ENCODE measurements around the gene ARHGEF33. TPM values are rescaled to one million over a fixed set of nuclear protein-coding genes. Genes with fewer than 3 reads are reported as not detected.

ARHGEF33 gene
- polyA plus RNA-seq, 2 of the 4 experiments (the other 2 are of a cell fraction), result 0.08 to 0.23 TPM

- Histone ChIP-seq H3K27ac (no peak overlapping the region), H3K4me3 (no peak overlapping the region), H3K4me1 (no peaks in the 10 kb centered on the region), H3K4me2 (no peak overlapping the region), H3K9me3 (no peaks in the 10 kb centered on the region)
- TF ChIP-seq, protein P1, sequence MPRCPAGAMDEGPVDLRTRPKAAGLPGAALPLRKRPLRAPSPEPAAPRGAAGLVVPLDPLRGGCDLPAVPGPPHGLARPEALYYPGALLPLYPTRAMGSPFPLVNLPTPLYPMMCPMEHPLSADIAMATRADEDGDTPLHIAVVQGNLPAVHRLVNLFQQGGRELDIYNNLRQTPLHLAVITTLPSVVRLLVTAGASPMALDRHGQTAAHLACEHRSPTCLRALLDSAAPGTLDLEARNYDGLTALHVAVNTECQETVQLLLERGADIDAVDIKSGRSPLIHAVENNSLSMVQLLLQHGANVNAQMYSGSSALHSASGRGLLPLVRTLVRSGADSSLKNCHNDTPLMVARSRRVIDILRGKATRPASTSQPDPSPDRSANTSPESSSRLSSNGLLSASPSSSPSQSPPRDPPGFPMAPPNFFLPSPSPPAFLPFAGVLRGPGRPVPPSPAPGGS (IDR thresholded peaks at IDR 0.05), result no peak
- TF ChIP-seq ESRRA (IDR thresholded peaks at IDR 0.05; ENCODE audit: borderline replicate concordance, low read length) (no peak), KDM1A (IDR thresholded peaks at IDR 0.05; ENCODE audit: low read depth) (no peak), EHF (CRISPR knock-in tag; IDR thresholded peaks at IDR 0.05) (no peak), ZC3H11A (IDR thresholded peaks at IDR 0.05) (no peak), CBX8 (IDR thresholded peaks at IDR 0.05) (no peak), MAZ (IDR thresholded peaks at IDR 0.05; ENCODE audit: borderline replicate concordance, low read depth, low read length) (no peak), GATA3 (IDR thresholded peaks at IDR 0.05; ENCODE audit: borderline replicate concordance) (no peak), NR3C1 (IDR thresholded peaks at IDR 0.05) (no peak)
- TF ChIP-seq, protein P2, sequence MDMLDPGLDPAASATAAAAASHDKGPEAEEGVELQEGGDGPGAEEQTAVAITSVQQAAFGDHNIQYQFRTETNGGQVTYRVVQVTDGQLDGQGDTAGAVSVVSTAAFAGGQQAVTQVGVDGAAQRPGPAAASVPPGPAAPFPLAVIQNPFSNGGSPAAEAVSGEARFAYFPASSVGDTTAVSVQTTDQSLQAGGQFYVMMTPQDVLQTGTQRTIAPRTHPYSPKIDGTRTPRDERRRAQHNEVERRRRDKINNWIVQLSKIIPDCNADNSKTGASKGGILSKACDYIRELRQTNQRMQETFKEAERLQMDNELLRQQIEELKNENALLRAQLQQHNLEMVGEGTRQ (IDR thresholded peaks at IDR 0.05), result no peak
- TF ChIP-seq, protein P3, sequence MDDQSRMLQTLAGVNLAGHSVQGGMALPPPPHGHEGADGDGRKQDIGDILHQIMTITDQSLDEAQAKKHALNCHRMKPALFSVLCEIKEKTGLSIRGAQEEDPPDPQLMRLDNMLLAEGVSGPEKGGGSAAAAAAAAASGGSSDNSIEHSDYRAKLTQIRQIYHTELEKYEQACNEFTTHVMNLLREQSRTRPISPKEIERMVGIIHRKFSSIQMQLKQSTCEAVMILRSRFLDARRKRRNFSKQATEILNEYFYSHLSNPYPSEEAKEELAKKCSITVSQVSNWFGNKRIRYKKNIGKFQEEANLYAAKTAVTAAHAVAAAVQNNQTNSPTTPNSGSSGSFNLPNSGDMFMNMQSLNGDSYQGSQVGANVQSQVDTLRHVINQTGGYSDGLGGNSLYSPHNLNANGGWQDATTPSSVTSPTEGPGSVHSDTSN (IDR thresholded peaks at IDR 0.05), result no peak
- TF ChIP-seq, protein P4, sequence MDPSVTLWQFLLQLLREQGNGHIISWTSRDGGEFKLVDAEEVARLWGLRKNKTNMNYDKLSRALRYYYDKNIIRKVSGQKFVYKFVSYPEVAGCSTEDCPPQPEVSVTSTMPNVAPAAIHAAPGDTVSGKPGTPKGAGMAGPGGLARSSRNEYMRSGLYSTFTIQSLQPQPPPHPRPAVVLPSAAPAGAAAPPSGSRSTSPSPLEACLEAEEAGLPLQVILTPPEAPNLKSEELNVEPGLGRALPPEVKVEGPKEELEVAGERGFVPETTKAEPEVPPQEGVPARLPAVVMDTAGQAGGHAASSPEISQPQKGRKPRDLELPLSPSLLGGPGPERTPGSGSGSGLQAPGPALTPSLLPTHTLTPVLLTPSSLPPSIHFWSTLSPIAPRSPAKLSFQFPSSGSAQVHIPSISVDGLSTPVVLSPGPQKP (IDR thresholded peaks at IDR 0.05; ENCODE audit: low read depth, low read length), result no peak
- no peak for FAIRE-seq
- 76% methylated on average over 1 of the region's 1 CpG for WGBS (ENCODE audit: missing lambda C conversion rate)
- CTCF ChIA-PET, result no interaction called here
- POLR2A ChIA-PET, result no interaction called here
- DNase-seq (ENCODE audit: low read depth in 1 of 2, low spot score in 1 of 2), result no peak
- ATAC-seq, result no peak
Observed at GRCh38 chr2:38911191-38911590, 21.5 kb downstream of the ARHGEF33 start.

GRCh38 chr2:38912619-38913018 is 22.9 kb downstream of the ARHGEF33 start:
- Histone ChIP-seq H3K4me2 (no peak overlapping the region), H3K27ac (no peak overlapping the region), H3K9me3 (no peaks in the 10 kb centered on the region), H3K4me1 (no peaks in the 10 kb centered on the region), H3K4me3 (no peak overlapping the region)
- WGBS (ENCODE audit: missing lambda C conversion rate), result 62% methylated on average over 1 of the region's 1 CpG
- DNase-seq (ENCODE audit: low read depth in 1 of 2, low spot score in 1 of 2) (no peak), ATAC-seq (no peak), FAIRE-seq (no peak)
- ChIA-PET CTCF (interaction anchor here (0.8 to 1.8 kb wide), 2 partner anchors 20 to 35 kb away, joined by 5 read pairs; no protein-coding TSS in a partner anchor), POLR2A (no interaction called here)
- TF ChIP-seq CBX2 (IDR thresholded peaks at IDR 0.05; ENCODE audit: borderline replicate concordance, low read depth) (no peak), EP300 (IDR thresholded peaks at IDR 0.05) (no peak), ZNF302 (CRISPR knock-in tag; IDR thresholded peaks at IDR 0.05) (no peak), ZSCAN20 (CRISPR knock-in tag; IDR thresholded peaks at IDR 0.05) (no peak), CTCF (IDR thresholded peaks at IDR 0.05) (no peak), ZC3H11A (IDR thresholded peaks at IDR 0.05) (no peak), RARB (CRISPR knock-in tag; IDR thresholded peaks at IDR 0.05) (no peak), BHLHE40 (IDR thresholded peaks at IDR 0.05; ENCODE audit: low read depth, low read length) (no peak), FOSB (CRISPR knock-in tag; IDR thresholded peaks at IDR 0.05) (no peak), HDAC2 (IDR thresholded peaks at IDR 0.05) (no peak)
- TF ChIP-seq, protein P4 (IDR thresholded peaks at IDR 0.05; ENCODE audit: low read depth, low read length), result no peak

Data from A549 (cell line).